Liver (tissue), 9 donors: ENCODE data around the gene GPR39. TPM values are rescaled to one million over a fixed set of nuclear protein-coding genes. Genes with fewer than 3 reads are reported as not detected.

ENCODE experiments used
- DNase-seq: peaks from one replicate; pipeline ENCODE4 v3.0.0-alpha.2; 2017; ENCODE audit warnings: low spot score
- H3K27ac ChIP-seq, 2 donors: one replicate each; pipeline ENCODE4 v1.7.0; 2013; ENCODE audit warnings: inconsistent platforms in 2 of 2, low read length in 2 of 2, control low read depth in 1 of 2, low read depth in 1 of 2, mild to moderate bottlenecking in 1 of 2
- H3K27me3 ChIP-seq, 4 donors: one replicate each; pipeline versions ENCODE4 v1.6.1 to v1.7.0; 2013; ENCODE audit warnings: low read length in 3 of 4, inconsistent platforms in 1 of 4, mild to moderate bottlenecking in 1 of 4, moderate library complexity in 1 of 4; ENCODE audit not compliant: control insufficient read depth in 4 of 4, insufficient read depth in 4 of 4
- H3K36me3 ChIP-seq, 4 donors: one replicate each; pipeline versions ENCODE4 v1.6.1 to v1.7.0; 2013; ENCODE audit warnings: low read length in 3 of 4, mild to moderate bottlenecking in 3 of 4, low read depth in 1 of 4, moderate library complexity in 1 of 4; ENCODE audit not compliant: control insufficient read depth in 4 of 4, insufficient read depth in 3 of 4
- H3K4me1 ChIP-seq, 4 donors: one replicate each; pipeline versions ENCODE4 v1.6.1 to v1.7.0; 2013; ENCODE audit warnings: low read length in 3 of 4, mild to moderate bottlenecking in 3 of 4, moderate library complexity in 1 of 4; ENCODE audit not compliant: control insufficient read depth in 4 of 4, insufficient read depth in 4 of 4
- H3K4me3 ChIP-seq, 3 donors: one replicate each; pipeline versions ENCODE4 v1.6.1 to v1.7.0; 2013; ENCODE audit warnings: low read length in 3 of 3, control low read depth in 1 of 3, low read depth in 1 of 3, mild to moderate bottlenecking in 1 of 3
- H3K9ac ChIP-seq, 2 donors: one replicate each; pipeline ENCODE4 v1.7.0; 2013; ENCODE audit warnings: low read length in 2 of 2, mild to moderate bottlenecking in 2 of 2, moderate library complexity in 2 of 2, control low read depth in 1 of 2, low read depth in 1 of 2
- H3K9me3 ChIP-seq, 4 donors: one replicate each; pipeline versions ENCODE4 v1.6.1 to v1.7.0; 2013; ENCODE audit warnings: low read length in 3 of 4; ENCODE audit not compliant: control insufficient read depth in 4 of 4
- ATF3 ChIP-seq: IDR thresholded peaks from 2 replicates; pipeline ENCODE4 v1.6.1; 2016; ENCODE audit warnings: antibody characterized with exemption
- CTCF ChIP-seq: fragments of 150-350 bp; IDR thresholded peaks from 2 replicates; pipeline ENCODE4 v1.5.1; 2017; ENCODE audit warnings: improper control_type of control experiment, low read depth, low read length; ENCODE audit not compliant: missing input control
- EGR1 ChIP-seq, 2 donors: IDR thresholded peaks; 2 replicates each; pipeline ENCODE4 v1.6.1; 2016 to 2018; ENCODE audit warnings: antibody characterized with exemption in 2 of 2, low read depth in 2 of 2
- FOXA1 ChIP-seq: IDR thresholded peaks from 2 replicates; pipeline ENCODE4 v1.6.1; 2016; ENCODE audit warnings: antibody characterized with exemption
- FOXA2 ChIP-seq: IDR thresholded peaks from 2 replicates; pipeline ENCODE4 v1.6.1; 2016; ENCODE audit warnings: antibody characterized with exemption
- GABPA ChIP-seq, 2 donors: IDR thresholded peaks in 1 of 2; conservative IDR thresholded peaks in 1 of 2; 2 replicates each; pipeline ENCODE4 v1.6.1; 2016; ENCODE audit warnings: antibody characterized with exemption in 2 of 2, mild to moderate bottlenecking in 1 of 2, moderate library complexity in 1 of 2
- HNF4A ChIP-seq, 2 donors: conservative IDR thresholded peaks; 2 replicates each; pipeline ENCODE4 v1.6.1; 2016; ENCODE audit warnings: antibody characterized with exemption in 2 of 2, mild to moderate bottlenecking in 2 of 2
- NR2F2 ChIP-seq: IDR thresholded peaks from 2 replicates; pipeline ENCODE4 v1.6.1; 2016; ENCODE audit warnings: antibody characterized with exemption
- RAD21 ChIP-seq, 2 donors: IDR thresholded peaks; 2 replicates each; pipeline ENCODE4 v1.6.1; 2016; ENCODE audit warnings: antibody characterized with exemption in 2 of 2, mild to moderate bottlenecking in 2 of 2
- SP1 ChIP-seq: IDR thresholded peaks from 2 replicates; pipeline ENCODE4 v1.6.1; 2018; ENCODE audit warnings: antibody characterized with exemption, mild to moderate bottlenecking
- TAF1 ChIP-seq: conservative IDR thresholded peaks from 2 replicates; pipeline ENCODE4 v1.6.1; 2016; ENCODE audit warnings: antibody characterized with exemption, mild to moderate bottlenecking
- WGBS: extraction: QIAGEN DNeasy Blood & Tissue Kit; methylation state at CpG from one replicate; pipeline ENCODE4 v1.1.7; 2013; 5-methylcytosine and 5-hydroxymethylcytosine counted together
- polyA plus RNA-seq, 2 donors: library from polyadenylated mRNA; stranded (reverse) in 1 of 2; unstranded in 1 of 2; fragments of 200-250 nt in 1 of 2; fragments of >200 nt in 1 of 2; fragmentation: Nextera tagmentation in 1 of 2; extraction: Ambion mirVana in 1 of 2; gene quantifications; one replicate each; pipeline versions ENCODE4 v1.2.1 to v1.2.3, GENCODE V29; 2013 to 2015
- total RNA-seq, 2 donors: library from RNA; depleted of rRNA; stranded (reverse); fragments of >200 nt; gene quantifications; one replicate each; pipeline ENCODE4 v1.2.3, GENCODE V29; 2014
- donor health status: healthy.
- donor health status: healthy.
- donor health status: healthy.
- donor health status: healthy.
- donor health status: healthy.

Gene GPR39
- total and polyA plus RNA-seq, 4 donors = 2.2 to 13.0 (median 2.8) TPM

- WGBS = 88% methylated on average over 8 of the region's 8 CpGs
- H3K27ac ChIP-seq = no peak overlapping the region
- TF ChIP-seq CTCF (no peak), HNF4A (conservative IDR thresholded peaks at IDR 0.05) (no peak), RAD21 (IDR thresholded peaks at IDR 0.05) (no peak), SP1 (no peak), ATF3 (no peak), NR2F2 (no peak), FOXA1 (no peak)
- H3K36me3 ChIP-seq = no peaks in the 10 kb centered on the region
- peaks cover 0 to 6% (median 3%) of the 10 kb centered on the region in 4 donors for H3K4me1 ChIP-seq
- no peak overlapping the region for H3K9ac ChIP-seq
- no peak for DNase-seq
- no peaks in the 10 kb centered on the region for H3K9me3 ChIP-seq
- H3K27me3 ChIP-seq = no peaks in the 10 kb centered on the region
- no peak overlapping the region for H3K4me3 ChIP-seq
Observed at GRCh38 chr2:132652474-132652873, 235.9 kb downstream of the GPR39 start.

GRCh38 chr2:132654335-132654734 is 237.7 kb downstream of the GPR39 start:
- Histone ChIP-seq H3K9me3 (no peaks in the 10 kb centered on the region), H3K4me1 (peaks cover 0 to 6% (median 3%) of the 10 kb centered on the region in 4 donors), H3K36me3 (no peaks in the 10 kb centered on the region), H3K27ac (no peak overlapping the region), H3K27me3 (no peaks in the 10 kb centered on the region), H3K4me3 (no peak overlapping the region), H3K9ac (no peak overlapping the region)
- 92% methylated on average over 4 of the region's 4 CpGs for WGBS
- no peak for TF ChIP-seq HNF4A (conservative IDR thresholded peaks at IDR 0.05)
- DNase-seq = no peak

- H3K36me3 ChIP-seq = no peaks in the 10 kb centered on the region
- H3K4me3 ChIP-seq = no peak overlapping the region
- H3K9me3 ChIP-seq = no peaks in the 10 kb centered on the region
- no peak for TF ChIP-seq EGR1 (IDR thresholded peaks at IDR 0.05; ENCODE audit: low read depth in 2 of 2)
- no peak for TF ChIP-seq TAF1
- no peak for TF ChIP-seq FOXA2
- no peak for TF ChIP-seq GABPA (IDR thresholded peaks at IDR 0.05 in 1 of 2, conservative IDR thresholded peaks at IDR 0.05 in 1 of 2)
- TF ChIP-seq SP1 = no peak
- no peak for TF ChIP-seq CTCF
- no peak for TF ChIP-seq ATF3
- no peak for TF ChIP-seq RAD21 (IDR thresholded peaks at IDR 0.05)
- no peak for TF ChIP-seq HNF4A (conservative IDR thresholded peaks at IDR 0.05)
- 93% methylated on average over 7 of the region's 7 CpGs for WGBS
- no peak overlapping the region for H3K9ac ChIP-seq
- H3K27ac ChIP-seq = no peak overlapping the region
- DNase-seq = no peak
- H3K27me3 ChIP-seq = no peaks in the 10 kb centered on the region
- H3K4me1 ChIP-seq = peaks cover 0 to 6% (median 3%) of the 10 kb centered on the region in 4 donors
Observed at GRCh38 chr2:132654968-132655367, 238.4 kb downstream of the GPR39 start.
